Stimulated activated CD4-positive, alpha-beta T cell treated with anti-CD3 and anti-CD28 coated beads, TNF-alpha, amount 100 ng/mL, for 24 hours (primary cell): ENCODE data around the gene GSK3B.
A peak's percentile ranks its signal among the peaks of the same experiment; 100 is the strongest.

Source experiments
- DNase-seq, 3 experiments: peaks; one replicate each; pipeline ENCODE4 v3.0.0-alpha.2; 2020; ENCODE audit warnings: low read depth in 3 of 3

Gene GSK3B

DNA sequence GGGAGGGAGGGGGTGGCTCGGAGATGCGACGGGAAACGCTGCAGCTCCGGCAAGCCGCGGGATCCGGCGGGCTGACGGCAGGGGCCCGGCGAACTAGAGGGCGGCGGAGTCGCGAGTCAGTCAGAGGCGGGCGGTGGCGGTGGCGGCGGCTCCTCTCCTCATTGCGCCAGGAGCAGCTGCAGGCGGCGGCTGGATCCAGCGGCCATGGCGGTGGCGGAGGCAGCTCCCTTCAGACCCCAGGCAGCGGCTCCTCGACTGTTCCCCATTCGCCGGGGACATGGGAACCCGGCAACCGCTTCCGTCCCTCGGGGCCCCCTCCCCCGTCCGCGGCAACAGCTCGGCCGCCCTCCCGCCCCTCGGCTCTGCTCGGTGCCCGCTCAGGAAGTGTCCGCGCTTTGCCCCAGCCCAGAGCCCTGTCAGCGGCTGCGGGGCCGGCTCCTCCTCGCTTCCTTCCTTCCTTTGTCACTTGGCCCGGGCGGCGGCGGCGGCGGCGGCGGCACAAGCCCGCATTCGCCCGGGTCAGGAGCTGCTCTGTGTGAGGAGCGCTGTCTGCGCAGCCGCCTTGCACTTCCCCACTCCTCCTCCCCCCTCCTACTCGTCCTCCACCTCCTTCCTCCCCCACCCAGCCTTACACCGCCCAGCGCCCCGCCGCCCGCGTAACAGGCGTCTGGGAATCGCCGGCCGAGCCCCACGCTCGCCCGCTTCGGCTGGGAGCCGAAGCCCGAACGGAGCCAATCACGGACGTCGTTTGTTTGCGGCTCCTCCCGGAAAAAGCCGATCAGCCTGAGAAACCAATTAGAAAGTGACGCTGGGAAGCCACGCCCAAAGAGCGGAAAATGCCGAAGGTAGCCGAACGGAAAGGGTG is at the start of gene GSK3B:
Gene GSK3B, minus strand, starts transcription at position 537 of the 865 bp plus-strand sequence. CDS start 1,013 bp downstream, outside the sequence.
- DNase-seq: peak; percentile 50 to 99 (median 98)

DNA sequence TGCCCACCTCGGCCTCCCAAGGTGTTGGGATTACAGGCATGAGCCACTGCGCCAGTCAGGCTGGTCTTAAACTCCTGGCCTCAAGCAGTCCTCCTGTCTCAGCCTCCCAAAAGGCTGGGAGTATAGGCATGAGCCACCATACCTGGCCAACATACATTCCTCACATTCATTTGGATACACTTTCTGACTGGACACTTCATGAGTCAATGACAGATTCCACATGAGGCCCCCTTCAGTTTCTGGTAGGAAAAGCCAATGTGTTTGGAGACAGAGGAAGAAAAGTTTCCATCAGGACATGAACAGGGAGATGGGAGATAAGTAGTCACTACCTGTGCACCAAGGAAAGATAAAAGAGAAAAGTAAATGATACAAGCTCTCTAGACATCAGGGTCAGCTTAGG is 49.4 kb upstream of the GSK3B start:
- DNase-seq: no peak

DNA sequence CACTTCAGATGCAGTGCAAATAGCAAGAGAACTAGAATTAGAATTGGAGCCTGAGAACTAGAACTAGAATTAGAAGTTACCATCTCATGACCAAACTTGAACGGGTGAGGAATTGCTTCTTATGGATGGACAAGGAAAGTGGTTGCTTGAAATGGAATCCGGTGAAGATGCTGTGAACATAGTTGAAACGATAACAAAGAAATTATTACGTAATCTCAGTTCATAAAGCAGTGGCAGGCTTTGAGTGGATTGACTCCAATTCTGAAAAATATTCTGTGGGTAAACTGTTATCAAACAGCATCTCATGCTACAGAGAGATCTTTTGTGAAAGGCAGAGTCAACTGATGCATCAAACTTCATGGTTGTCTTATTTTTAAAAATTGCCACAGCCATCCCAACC is 48.0 kb upstream of the GSK3B start:
- no peak for DNase-seq

DNA sequence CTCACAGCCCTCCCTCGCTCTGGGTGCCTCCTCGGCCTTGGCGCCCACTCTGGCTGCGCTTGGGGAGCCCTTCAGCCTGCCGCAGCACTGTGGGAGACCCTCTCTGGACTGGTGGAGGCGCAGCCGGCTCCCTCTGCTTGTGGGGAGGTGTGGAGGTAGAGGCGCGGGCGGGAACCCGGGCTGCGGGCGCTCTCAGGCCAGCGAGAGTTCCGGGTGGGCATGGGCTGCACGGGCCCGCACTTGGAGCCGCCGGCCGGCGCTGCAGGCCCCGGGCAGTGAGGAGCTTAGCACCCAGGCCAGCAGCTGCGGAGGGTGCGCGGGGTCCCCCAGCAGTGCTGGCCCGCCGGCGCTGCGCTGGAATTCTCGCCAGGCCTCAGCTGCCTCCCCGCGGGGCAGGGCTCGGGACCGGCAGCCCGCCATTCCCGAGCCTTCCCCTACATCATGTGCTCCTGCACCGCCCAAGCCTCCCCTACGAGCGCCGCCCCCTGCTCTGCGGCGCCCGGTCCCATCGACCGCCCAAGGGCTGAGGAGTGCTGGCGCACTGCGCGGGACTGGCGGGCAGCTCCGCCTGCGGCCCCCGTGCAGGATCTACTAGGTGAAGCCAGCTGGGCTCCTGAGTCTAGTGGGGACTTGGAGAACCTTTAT is 46.0 kb upstream of the GSK3B start:
- no peak for DNase-seq

DNA sequence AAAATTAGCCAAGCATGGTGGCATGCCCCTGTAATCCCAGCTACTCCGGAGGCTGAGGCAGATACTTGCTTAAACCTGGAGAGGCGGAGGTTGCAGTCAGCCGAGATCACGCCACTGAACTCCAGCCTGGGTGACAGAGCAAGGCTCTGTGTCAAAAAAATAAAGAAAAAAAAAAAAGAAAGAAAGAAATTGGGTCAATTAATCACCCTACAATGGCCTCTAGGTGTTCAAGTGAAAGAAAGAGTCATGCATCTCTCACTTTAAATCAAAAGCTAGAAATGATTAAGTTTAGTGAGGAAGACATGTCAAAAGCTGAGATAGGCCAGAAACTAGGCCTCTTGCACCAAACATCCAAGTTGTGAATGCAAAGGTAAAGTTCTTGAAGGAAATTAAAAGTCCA is 44.9 kb upstream of the GSK3B start:
- no peak for DNase-seq

DNA sequence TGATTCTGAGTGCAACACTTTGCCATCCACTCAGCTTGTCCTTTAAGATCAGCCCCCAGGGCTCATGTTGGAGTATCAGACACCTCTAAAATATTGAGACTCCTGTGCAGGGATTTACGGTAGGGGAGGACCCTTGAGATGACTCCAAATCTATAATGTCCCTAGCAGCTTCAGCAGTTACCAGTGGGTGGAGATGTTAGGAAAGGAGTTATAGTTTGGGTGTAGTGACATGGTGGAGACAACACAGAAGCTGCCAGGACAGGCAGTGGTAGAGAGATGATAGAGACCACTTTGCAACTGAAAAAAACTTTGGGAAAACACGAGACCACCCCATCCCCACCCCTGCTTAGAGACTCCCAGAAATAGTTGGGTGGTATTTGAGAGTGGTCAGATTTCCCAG is 43.3 kb upstream of the GSK3B start:
- no peak for DNase-seq

DNA sequence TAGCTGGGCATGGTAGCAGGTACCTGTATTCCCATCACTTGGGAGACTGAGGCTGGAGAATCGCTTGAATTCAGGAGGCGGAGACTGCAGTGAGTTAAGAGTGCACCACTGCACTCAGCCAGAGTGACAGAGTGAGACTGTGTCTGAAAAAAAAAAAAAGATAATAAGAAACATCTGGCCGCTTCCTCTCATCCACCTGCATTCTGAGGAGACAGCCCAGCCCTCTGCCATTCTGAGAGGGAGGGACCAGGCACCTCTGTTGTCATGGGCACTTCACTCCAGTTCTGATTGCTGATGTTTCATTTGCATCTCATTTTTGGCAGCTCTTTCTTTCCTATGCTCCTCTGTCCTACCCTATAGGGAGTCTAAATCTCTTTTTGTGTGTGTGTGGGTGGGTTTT is 36.4 kb upstream of the GSK3B start:
- DNase-seq: no peak

DNA sequence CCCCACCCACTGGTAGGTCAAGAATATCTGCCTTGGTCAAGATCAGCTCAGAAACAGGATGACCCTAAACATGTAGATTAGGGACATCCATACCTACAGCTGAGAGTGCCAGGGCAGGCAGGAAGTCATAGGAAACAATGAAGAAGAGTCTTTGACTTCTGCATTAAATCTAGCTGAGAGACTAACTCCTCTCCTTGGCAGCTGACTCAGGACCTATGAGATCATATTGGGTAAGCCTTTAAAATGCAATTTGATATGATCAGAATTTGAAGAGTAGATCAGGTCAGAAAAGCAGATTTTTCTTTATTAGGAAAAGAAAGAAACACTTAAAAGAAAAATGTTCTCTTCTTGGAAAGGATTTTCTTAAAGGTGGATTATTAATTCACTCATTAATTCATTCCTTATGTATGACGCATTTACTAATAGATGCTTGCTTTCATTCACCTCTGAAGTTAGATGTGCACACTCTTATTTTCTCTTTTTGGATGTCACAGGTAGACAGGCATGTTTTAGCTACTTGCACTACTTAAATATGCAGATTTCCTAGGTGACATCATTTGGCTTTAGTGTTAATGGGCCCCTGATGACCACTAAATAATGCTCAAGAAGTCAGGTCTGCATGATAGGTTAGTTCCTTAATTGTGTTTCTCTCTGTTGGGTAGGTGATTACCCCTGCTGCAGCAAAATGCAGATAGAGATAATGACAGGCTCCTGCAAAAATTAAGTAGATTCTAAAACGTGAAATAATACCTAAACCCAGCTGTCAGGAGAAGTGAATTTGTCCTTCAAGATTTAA is 35.7 kb upstream of the GSK3B start:
- no peak for DNase-seq

DNA sequence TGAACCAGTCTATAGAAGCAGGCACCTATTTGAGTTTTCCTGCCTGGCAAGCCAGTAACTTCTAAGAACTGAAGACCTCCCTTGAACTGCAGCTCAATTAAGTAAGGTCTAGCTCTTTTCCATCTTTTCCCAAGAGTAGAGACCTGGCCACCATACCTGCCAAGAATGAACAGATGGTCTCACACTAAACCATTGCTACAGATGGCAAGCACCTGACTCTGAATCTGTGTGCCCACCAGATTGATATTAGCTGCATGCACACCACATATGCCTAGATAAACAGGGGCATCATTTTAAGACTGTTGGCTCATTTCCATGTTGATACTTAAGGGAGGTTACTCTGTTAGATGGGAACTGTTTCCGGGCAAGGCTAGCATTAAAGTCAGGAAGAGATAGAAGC is 34.8 kb upstream of the GSK3B start:
- no peak for DNase-seq

DNA sequence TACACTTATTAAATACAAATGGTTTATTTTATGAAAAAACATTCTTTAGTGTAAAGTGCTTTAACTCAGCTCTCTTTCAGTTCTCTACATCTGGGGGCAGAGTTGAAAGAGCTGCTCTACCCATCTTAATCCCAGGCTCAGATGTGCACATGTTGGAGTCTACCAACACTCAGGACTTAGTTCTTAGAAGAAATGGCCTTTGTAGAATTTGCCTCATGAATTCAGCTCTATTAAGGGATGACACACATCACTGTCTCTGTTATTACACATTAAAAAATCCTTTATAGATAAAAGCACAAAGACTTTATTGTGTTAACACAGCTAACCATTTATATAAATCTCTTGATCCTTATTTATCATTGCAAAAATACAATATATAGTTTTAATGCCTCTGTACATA is 31.7 kb upstream of the GSK3B start:
- no peak for DNase-seq

DNA sequence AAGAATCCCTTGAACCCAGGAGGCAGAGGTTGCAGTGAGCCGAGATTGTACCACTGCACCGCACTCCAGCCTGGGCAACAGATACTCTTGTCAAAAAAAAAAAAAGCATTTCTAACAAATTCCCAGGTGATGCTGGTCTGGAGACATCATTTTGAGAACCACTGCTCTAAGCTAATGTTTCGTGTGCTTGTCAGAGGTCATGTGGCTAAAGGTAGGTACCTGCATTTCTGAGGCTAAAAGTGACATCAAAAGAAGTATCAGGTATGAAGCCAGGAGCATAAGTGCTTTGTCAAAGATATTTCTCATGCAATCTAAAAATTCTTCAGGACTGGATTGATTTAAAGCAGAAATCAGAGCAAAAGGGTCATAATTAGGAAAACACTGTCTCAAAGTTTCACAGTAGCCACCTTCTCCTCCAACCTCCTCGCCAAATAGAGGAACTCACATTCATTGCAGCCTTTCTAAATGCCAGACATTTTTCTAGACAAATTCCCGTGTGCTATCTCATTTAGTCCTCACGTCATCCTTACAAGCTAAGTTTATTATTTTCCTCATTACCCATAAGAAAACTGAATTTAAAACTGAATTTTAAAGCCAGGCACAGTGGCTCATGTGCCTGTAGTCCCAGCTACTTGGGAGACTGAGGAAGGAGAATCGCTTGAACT is 25.7 kb upstream of the GSK3B start:
- no peak for DNase-seq

DNA sequence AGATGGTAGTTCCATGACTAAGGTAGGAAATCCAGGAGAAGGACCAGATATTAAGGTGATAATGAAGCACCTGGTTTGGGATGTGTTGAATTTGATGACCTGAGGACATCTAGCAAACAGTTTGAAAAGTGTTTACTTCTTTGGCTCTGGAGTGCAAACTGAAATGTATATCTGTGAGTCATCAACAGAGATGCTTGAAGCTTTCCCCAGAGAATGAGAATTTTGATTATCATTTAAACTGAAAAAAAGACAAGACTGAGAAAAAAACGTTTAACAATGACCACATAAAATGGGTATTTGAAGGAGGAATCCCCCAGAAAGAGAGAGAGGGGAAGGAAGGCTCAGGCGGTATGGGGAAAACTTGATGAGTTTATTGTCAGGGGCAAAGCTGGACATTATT is 20.7 kb upstream of the GSK3B start:
- no peak for DNase-seq

DNA sequence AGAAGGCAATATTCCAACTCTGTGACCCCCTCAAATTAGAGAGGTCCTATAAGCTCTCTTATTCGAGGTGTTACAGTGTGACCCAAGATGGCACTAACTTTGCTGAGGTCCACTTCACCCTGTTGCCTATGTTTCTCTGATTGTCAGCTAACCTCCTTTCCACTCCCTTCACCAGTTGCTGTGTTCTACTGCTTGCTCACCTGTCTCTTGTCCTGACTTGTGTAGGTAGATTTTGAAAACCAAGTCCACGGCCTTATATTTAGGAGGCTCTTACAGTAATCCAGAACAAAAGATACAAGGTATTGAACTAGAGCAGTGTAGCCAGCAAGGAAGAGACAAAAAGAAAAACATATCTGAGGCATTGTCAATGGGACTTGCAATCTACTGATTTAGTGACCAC is 20.1 kb upstream of the GSK3B start:
- DNase-seq: no peak

DNA sequence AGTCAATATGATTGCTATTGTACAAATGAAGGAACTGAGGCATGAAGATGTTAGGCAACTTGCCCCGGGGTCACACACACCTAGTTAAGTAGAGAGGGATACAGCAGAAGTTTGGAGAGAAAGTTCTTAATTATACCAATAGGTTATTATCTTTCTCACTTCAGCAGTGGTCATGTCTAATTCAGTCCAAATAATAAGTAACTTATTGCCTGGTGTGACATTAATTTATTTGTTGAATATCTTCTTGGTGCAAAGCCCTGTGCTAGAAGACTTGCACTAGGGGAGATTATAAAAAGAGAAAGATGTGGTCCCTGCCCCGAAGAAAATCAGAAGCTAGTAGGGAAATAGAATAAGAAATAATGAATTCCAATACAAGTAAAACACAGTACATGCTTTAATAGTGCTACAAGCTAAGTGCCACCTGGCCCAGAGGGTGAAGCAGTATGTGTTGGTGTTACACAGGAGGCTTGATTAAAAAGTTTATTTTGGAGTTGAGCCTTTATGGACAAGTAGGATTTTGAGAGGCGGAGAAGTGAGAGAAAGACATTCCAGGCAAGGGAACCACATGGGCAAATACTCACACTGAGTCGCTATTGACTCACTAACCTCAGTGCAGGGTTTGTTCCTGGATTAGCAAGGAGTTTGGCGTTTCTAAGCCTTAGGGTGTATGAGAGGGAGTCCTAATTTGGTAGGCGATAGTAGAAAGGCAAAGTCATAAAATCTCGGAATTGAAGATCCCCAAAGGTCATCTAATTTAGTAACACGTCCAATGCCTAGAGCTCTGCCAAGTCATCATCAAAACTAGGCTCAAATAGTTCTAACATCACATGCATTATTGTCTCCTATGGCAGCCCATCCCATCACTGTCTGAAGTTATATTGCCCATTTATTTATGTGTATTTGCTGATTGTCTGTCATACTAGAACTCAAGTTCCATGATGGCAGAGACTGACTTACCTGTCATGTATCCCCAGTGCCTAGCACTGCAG is 19.2 kb upstream of the GSK3B start:
- no peak for DNase-seq

DNA sequence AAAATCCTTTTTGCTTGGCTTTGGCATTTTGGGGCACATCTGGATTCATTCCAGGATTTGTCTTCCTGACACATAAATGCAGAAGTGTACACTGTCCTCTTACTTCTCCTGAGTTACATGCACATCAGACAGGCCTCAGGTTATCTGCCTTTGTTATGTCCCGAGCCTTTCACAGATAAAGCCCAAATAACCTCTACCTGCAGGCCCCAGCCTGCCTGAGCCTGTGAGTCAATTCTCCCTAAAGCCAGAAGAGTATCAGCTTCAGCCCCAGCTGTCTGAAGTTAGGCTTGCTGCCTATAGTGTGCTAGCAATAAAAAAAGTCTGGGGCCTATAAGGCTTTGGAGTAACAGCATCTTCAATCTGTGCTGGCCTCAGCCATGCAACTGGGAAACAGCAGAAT is 17.7 kb upstream of the GSK3B start:
- DNase-seq: no peak

DNA sequence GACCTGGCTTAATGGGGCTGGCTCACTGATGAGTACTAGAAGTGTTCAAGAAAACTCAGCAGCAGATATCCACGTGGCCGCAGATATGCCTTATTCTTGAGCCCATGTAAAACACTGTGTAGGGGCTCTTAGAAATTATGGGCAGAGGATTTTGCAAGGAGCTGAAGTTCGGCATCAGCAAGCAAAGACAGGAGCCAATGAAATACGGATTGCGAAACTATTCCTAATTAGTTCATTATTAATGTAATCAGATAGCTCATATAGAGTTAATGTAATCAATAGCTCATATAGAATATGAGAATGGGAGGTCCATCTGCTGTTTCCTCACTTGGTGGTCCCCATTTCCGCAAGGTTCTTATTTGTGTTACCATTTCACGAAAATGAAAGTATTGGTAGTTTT is 9.0 kb upstream of the GSK3B start:
- DNase-seq: no peak

DNA sequence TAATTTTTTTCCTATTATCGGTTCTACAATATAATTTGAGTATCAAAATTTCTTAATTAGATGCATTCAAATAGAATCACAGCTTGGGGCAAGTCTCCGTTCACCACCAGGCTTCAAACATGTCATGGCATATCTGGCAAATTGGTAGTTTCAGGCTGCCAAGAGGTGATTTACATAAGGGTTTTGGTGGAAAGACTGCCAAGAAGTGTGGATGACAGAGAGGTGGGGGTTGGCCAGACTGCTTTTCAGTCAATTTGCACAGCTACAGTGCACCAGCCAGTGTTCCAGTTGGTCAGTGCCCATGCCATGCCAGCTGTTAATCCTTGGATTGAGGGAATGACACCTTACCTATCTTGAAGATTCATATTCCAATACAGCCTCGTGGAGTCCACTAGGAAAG is 8.4 kb upstream of the GSK3B start:
- no peak for DNase-seq

DNA sequence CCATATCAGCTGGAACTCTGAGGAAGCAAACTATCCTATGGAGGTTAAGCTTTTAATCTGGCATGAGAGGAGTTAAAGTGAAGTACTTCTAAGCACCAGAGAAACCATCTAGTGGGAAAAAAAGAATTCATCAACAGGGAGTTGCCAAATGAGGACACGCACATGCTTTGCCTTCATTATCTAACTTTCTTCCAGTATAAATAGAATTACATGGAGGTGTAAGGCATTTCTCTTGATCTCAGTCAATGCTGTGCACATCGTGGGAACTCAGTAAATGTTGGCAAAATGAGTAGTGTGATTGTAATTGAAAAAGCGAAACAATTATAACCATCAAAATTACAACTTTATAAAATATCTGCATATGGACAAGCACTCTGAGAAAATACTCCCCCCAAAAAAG is 8.0 kb upstream of the GSK3B start:
- no peak for DNase-seq

DNA sequence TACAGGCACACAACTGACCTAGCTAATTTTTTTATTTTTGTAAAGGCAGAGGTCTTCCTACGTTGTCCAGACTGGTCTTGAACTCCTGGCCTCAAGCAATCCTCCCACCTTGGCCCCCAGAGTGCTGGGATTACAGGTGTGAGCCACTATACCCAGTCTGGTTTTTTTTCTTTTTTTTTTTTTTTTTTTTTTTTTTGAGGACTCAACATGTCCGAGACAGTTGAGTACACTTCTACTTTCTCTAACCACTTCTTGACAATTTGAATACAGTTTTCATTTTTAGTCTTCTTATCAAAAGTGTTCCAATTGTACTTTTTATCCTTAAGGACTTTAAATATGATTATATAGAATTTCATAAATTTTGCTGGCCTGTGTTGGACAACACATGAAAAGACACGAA is 7.4 kb upstream of the GSK3B start:
- no peak for DNase-seq

DNA sequence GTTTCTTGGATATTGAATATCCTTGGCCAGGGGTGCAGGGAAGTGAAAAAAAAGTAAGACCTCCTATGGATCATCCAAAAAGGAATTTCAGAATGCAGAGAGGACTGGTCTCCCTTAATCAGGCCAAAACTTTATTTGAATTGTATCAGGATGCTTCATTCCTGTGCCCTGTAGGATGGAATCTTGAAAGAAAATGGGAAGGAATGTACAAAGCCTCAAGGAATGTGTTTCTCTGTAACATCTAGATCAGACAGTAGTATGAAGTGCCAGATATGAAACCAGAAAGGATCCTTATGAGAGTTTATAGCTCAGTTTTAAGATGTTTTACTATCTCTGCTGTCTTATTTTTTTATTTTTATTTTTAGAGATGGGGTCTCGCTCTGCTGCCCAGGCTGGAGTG is 6.5 kb upstream of the GSK3B start:
- no peak for DNase-seq

DNA sequence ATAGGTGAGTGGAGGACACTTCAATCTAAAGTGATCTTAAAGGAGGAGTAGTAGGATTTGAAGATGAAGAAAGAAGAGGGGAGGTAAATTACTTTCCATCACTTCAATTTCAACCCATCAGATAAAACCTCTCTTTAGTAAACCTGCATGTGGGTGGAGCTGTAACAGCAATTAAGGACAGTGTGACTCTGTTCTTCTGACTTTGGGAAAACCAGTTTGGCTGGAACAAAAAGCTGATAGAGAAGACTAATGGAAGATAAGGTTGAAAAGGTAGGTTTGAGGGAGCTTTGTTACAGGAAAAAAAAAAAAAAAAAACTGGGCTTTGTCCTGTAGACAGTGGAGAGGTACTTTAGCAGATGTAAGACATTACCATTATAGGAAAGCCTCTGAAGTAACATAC is 4.5 kb upstream of the GSK3B start:
- no peak for DNase-seq
